HG03039 (cell line): ENCODE data around the gene RHBDD1.
A peak's percentile ranks its signal among the peaks of the same experiment; 100 is the strongest.

Experiments used
- ATAC-seq: cut with Tn5 transposase; IDR thresholded peaks from one replicate; pipeline ENCODE4 v1.9.1; 2021; ENCODE audit warnings: mild to moderate bottlenecking, moderate library complexity; ENCODE audit not compliant: unreplicated experiment

The RHBDD1 gene

GRCh38 chr2:226909836-226910235 lies 74.0 kb downstream of the RHBDD1 start:
- no peak for ATAC-seq

DNA sequence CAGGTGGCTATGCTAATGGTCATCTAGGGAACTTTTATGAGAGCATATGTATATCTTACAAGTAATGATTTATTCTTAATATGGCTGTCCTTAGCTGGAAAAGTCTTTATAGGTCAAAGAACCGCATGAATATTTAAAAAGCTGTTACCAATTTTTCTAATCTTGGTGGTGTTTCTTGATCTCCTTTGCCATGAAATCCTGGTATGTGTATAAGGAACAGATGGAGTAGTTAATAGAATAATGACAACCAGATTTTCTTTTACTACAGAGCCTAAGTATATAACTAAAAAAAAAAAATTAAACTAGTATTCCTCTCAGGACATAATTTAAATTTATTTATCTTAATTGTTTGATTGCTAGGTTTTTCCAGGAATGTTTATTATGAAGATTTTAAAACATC lies 74.5 kb downstream of the RHBDD1 start:
- no peak for ATAC-seq

- no peak for ATAC-seq
Observed at GRCh38 chr2:226911932-226912331, 76.1 kb downstream of the RHBDD1 start.

GRCh38 chr2:226913641-226914040 lies 77.8 kb downstream of the RHBDD1 start:
- ATAC-seq = no peak

DNA sequence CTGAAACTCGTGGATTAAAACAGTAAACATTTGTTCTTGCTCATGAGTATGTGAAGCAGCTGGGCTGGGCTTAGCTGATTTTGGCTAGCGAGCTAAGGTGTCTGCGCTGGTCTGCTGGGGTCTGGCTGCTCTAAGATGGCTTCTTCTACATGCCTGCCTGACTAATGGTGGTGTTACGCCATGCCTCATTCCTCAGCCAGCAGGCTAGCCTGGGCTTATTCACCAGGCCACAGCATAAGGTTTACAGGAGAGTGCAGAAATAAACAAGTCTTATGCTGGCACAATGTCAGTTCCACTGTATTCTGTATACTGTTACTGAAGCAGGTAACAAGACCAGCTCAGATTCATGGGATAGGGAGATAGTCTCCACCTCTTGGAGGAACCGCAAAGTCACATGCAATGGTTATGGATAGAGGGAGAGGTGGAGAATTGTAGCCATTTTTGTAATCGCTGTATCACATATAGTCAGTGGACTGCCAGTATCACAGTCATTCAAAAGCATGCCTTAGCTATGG lies 80.0 kb downstream of the RHBDD1 start:
- ATAC-seq = no peak

GRCh38 chr2:226916669-226917068 lies 80.8 kb downstream of the RHBDD1 start:
- ATAC-seq = peak; percentile 75

DNA sequence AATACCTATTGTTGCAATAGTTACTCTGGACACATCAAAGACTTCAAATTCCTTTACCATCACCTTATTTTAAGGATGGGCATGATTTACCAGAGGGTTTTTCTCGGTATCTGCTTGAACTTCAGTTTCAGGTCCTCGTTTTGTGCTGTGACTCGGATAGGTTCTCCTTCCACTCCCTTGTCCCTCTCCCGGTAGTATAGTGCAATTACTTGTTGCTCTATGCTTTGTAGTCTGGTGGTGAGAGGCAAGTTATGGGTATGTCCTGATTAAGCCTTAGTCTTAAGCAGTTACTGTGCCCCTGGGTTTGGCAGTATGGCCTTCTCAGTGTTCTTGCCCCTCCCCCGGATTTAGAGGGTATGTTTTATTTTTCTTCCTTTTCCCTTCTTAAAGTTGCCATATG lies 96.6 kb downstream of the RHBDD1 start:
- no peak for ATAC-seq

GRCh38 chr2:226934546-226935201 lies 98.8 kb downstream of the RHBDD1 start:
- ATAC-seq = no peak

DNA sequence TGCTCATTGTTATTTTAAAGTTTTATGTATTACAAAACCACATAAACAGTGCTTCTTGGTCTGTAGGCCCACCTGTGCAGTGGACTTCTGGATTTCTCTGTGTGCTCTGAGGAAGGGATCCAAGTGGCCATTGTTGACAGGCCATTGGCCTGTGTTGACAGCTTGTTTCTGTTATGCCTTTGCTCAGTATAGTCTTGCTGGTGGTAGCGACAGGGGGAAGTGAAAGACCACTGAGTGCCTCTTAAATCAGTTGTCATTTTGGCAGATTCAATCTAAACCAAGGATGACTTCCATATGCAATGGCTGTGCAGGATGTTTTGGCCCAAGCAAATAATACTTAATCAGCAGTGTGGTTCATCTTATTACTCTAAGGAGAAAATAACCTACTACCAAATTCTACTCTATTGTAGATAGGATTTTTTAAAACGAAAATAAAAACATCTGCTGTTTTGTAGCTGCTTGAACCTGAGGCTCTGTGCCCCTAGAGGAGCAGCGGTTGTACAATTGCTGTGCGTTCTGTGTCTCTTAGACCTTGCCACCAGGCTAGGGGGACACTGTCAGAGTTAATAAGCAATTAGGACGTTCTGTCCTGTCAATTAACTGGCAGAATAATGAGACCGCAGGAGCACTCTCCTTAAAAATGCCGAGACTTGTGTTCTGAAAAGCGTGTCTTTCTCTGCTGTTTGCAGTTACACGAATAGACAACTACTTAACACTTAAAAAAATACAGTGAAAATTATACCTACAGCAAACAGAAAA lies 108.2 kb downstream of the RHBDD1 start:
- peak; percentile 59 for ATAC-seq

DNA sequence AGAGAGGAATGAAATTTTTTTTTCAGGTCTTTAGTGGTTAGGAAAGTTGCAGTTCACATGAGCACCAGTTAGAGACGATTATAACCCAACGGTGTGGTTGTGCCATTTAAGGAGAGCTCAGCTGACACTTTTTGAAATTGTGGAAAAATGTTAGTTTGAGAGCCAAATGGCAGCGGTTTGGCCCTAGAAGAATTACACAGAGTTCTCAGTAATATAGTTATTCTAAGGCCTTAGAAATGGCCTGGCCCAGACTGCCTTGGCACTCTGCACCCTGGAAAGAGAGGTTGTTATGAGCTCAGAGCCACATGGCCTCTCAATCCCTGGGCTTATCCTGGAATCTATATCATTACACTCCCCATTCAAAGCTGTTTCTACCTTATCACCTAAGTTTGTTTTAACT lies 117.4 kb downstream of the RHBDD1 start:
- no peak for ATAC-seq

- ATAC-seq = no peak
Observed at GRCh38 chr2:226953826-226954225, 118.0 kb downstream of the RHBDD1 start.

DNA sequence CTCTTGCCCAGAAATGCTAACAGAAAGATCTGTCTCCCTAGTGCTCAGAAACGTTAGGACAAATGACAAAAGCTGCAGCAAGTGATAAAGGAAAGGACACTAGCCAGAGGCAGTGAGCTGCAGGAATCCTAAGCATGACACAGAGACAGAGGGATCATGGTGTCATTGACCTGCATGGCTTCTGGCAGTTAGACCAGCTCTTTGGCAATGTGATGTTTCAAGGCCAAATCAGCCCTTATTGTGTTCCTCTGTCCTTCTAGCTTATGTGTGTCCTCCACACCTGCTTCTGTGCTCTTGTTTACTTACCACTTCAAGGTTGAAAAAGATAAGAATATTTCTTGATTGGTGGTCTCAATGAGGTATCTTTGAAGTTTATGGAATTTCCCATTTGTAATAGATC lies 120.8 kb downstream of the RHBDD1 start:
- ATAC-seq = no peak

DNA sequence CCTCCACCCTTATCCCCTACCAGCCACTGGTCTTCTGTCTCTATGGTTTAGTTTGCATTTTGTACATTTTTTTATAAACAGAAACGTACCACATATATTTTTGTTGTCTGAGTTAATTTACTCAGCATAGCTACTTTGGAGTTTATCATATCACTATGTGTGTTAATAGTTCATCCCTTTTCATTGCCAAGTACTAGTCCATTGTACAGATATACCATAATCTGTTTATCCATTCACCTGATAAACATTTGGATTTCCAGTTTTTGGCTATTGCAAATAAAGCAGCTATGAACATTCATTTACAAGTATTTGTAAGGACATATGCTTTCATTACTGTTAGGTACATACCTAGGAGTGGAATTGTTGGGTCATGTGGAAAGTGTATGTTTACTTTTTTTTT lies 123.6 kb downstream of the RHBDD1 start:
- no peak for ATAC-seq

- no peak for ATAC-seq
Observed at GRCh38 chr2:226962176-226962773, 126.4 kb downstream of the RHBDD1 start.

DNA sequence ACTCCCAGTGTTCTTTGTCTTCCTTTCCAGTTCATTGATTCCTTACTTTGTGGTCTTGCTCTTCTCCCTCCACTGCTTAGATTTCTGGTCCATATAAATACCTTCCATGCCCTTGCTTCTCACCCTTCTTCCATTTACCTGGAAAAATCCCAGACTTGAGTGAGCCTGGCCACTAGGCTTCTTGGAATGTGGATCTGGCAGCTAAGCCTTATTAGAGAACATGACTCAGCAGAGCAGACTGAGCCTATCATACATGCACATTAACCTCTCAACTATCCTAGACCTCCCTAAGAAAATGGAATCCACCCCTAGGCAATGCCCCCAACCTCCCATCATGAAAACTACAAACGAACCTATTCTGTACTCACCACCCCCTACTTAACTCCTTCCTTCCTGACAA lies 127.7 kb downstream of the RHBDD1 start:
- no peak for ATAC-seq

DNA sequence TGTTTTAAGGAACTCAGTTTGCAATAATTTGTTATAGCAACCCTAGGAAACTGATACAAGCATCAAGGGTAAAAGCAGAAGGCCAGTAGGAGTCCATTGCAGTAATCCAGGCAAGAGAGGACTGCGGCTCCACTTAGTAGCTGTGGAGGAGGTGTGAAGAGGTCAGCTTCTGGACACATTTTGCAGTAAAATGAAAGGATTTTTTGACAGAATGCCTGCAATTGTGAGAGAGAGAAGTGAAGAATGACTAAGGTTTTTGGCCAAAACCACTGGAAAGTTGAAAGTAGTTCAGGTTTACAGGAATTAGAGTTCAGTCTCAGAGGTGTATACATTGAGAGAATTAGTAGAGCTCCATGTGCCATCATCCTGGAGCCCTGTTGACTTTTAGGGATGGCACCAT lies 129.5 kb downstream of the RHBDD1 start:
- no peak for ATAC-seq

DNA sequence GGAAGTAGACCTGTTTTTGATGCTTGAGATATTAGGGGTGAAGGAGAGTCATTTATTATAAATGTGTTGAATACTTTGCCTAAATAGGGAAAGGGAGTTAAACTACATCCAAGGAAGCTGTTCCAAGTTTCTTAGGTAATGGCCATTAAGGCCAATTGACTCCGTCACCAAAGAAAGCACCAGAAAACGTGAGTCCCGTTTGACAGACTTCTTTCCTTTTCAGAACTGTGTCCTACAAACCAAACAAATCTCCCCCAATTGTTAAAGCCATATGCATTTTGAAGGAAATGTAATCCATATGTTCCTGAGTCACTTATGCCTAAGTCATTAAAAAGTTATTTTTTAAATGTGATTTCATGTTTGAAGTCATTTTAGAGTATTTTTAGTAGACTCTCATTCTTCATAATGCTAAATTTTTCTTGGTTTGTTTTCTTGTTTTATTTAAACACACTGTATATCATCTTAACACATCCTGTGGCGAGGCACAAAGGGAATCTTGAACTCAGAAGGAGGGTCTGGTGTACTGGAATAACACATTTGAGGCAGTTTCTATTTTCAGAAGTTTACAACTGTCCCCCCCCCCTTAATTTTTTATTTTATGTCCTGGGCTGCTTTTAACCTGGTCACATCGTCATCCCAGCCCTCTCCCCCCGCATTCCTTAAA lies 133.7 kb downstream of the RHBDD1 start:
- ATAC-seq = no peak

DNA sequence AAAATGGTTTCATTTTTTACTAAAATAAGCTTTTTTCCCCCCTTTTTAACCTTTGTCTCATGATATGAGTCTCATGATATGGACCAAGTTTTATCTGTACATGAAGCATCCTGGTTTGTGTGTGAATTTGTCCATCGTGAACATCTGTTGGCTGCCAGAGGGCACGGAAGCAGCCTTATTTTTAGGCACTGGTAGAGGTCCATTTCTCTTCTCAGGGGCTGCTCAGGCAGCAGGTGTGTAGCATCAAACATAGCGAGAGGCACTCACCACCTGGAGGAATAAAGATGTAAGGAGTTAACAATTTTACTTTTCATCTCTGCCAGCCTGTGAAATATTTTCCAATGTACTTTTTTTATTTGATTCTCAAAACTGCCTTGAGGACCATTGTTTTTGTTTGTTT lies 134.5 kb downstream of the RHBDD1 start:
- peak; percentile 43 for ATAC-seq

- ATAC-seq = peak; percentile 34
Observed at GRCh38 chr2:226971084-226971483, 135.2 kb downstream of the RHBDD1 start.

DNA sequence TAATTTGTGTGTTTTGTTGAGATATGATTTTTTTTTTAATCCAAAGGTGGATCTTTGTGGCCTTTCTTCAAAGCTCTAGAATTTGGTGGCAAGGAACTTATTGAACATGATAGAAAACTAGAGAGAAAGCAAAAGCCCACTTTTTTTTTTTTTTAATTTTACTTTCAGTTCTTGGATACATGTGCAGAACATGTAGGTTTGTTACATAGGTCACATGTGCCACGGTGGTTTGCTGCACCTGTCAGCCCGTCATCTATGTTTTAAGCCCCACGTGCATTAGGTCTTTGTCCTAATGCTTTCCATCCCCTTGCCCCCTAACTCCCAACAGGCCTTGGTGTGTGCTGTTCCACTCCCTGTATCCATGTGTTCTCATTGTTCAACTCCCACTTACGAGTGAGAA lies 135.9 kb downstream of the RHBDD1 start:
- ATAC-seq = no peak

DNA sequence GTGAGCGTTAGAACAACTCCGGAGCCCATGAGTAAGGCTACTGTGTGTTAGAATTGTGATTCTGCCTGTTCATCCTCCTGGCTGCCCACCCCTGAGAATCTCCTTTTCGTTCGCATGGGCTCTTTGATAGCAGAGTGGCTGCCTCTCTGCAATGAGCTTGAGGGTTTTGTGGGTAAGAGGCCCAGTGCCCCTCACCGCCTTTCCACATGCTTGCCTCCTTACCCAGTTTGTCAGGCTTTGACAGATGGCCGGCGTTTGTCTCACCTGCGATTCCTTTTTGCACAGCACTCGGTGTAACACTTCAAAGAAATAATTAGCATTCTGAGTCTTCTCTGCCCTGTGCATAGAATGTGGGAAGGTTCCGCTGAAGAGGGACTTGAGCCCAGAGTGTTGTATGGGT lies 138.0 kb downstream of the RHBDD1 start:
- ATAC-seq = no peak
